H9 (cell line): ENCODE results near the gene SPAG6. TPM values are rescaled to one million over a fixed set of nuclear protein-coding genes. Genes with fewer than 3 reads are reported as not detected.

Source experiments
- DNase-seq: peaks from one replicate; pipeline ENCODE4 v3.0.0-alpha.2; 2017
- H2AFZ ChIP-seq: one replicate; pipeline ENCODE4 v1.6.1; 2013; ENCODE audit warnings: mild to moderate bottlenecking, low read length, control low read depth, moderate library complexity
- H2AK5ac ChIP-seq: 2 replicates; pipeline ENCODE4 v1.6.1; 2013; ENCODE audit warnings: low read length, control low read depth, mixed read lengths; ENCODE audit not compliant: insufficient read length
- H2BK120ac ChIP-seq: one replicate; pipeline ENCODE4 v1.6.1; 2013; ENCODE audit warnings: low read depth, mild to moderate bottlenecking, low read length, control low read depth, inconsistent platforms; ENCODE audit not compliant: poor library complexity, severe bottlenecking
- H2BK12ac ChIP-seq: 2 replicates; pipeline ENCODE4 v1.6.1; 2013; ENCODE audit warnings: low read length, control low read depth, mixed read lengths, low read depth; ENCODE audit not compliant: insufficient read length
- H2BK15ac ChIP-seq: 2 replicates; pipeline ENCODE4 v1.6.1; 2013; ENCODE audit warnings: low read depth, low read length, control low read depth
- H2BK20ac ChIP-seq: one replicate; pipeline ENCODE4 v1.6.1; 2013; ENCODE audit warnings: low read depth, mild to moderate bottlenecking, low read length, control low read depth, inconsistent platforms; ENCODE audit not compliant: poor library complexity, severe bottlenecking
- H2BK5ac ChIP-seq: 2 replicates; pipeline ENCODE4 v1.6.1; 2013; ENCODE audit warnings: low read length, control low read depth, mixed read lengths; ENCODE audit not compliant: insufficient read length
- H3K14ac ChIP-seq: 2 replicates; pipeline ENCODE4 v1.6.1; 2013; ENCODE audit warnings: low read length, control low read depth; ENCODE audit not compliant: insufficient read depth
- H3K18ac ChIP-seq: 2 replicates; pipeline ENCODE4 v1.6.1; 2013; ENCODE audit warnings: low read depth, mild to moderate bottlenecking, mixed read lengths, low read length, control low read depth; ENCODE audit not compliant: insufficient read length
- H3K23ac ChIP-seq: 2 replicates; pipeline ENCODE4 v1.6.1; 2013; ENCODE audit warnings: low read length, control low read depth, mixed read lengths, low read depth; ENCODE audit not compliant: insufficient read length
- H3K23me2 ChIP-seq: 2 replicates; pipeline ENCODE4 v1.6.1; 2013; ENCODE audit warnings: low read depth, mild to moderate bottlenecking, mixed read lengths, low read length, control low read depth; ENCODE audit not compliant: insufficient read length, poor library complexity, severe bottlenecking
- H3K27ac ChIP-seq: 2 replicates; pipeline ENCODE4 v1.5.1; 2013; ENCODE audit warnings: low read length, control low read depth, mixed read lengths, low read depth; ENCODE audit not compliant: insufficient read length
- H3K27me3 ChIP-seq: 2 replicates; pipeline ENCODE4 v1.6.1; 2013; ENCODE audit warnings: low read length, control low read depth, inconsistent platforms; ENCODE audit not compliant: insufficient read depth
- H3K4ac ChIP-seq: 2 replicates; pipeline ENCODE4 v1.6.1; 2013; ENCODE audit warnings: low read depth, mild to moderate bottlenecking, control low read depth, inconsistent platforms, low read length, moderate library complexity
- H3K4me1 ChIP-seq: 2 replicates; pipeline ENCODE4 v1.6.1; 2013; ENCODE audit warnings: low read length, control low read depth, inconsistent platforms; ENCODE audit not compliant: insufficient read depth
- H3K4me2 ChIP-seq: 2 replicates; pipeline ENCODE4 v1.6.1; 2013; ENCODE audit warnings: low read length, control low read depth, mixed read lengths; ENCODE audit not compliant: insufficient read length, insufficient read depth
- H3K56ac ChIP-seq: 2 replicates; pipeline ENCODE4 v1.6.1; 2013; ENCODE audit warnings: low read depth, mild to moderate bottlenecking, mixed read lengths, low read length, control low read depth; ENCODE audit not compliant: insufficient read length
- H3K79me1 ChIP-seq: 2 replicates; pipeline ENCODE4 v1.6.1; 2013; ENCODE audit warnings: low read depth, mild to moderate bottlenecking, moderate library complexity, low read length, control low read depth, inconsistent platforms; ENCODE audit not compliant: insufficient read depth, poor library complexity, severe bottlenecking
- H3K79me2 ChIP-seq: 2 replicates; pipeline ENCODE4 v1.6.1; 2013; ENCODE audit warnings: low read length, control low read depth, inconsistent platforms; ENCODE audit not compliant: insufficient read depth
- H3K9ac ChIP-seq: 2 replicates; pipeline ENCODE4 v1.6.1; 2013; ENCODE audit warnings: low read length, control low read depth, mixed read lengths; ENCODE audit not compliant: insufficient read length; ENCODE audit errors: extremely low read depth
- H3K9me3 ChIP-seq: one replicate; pipeline ENCODE4 v1.6.1; 2013; ENCODE audit warnings: low read depth, low read length, inconsistent platforms; ENCODE audit not compliant: control insufficient read depth
- H3T11ph ChIP-seq: one replicate; pipeline ENCODE4 v1.6.1; 2013; ENCODE audit warnings: mild to moderate bottlenecking, low read length, control low read depth, inconsistent platforms
- H4K20me1 ChIP-seq: one replicate; pipeline ENCODE4 v1.6.1; 2013; ENCODE audit not compliant: control insufficient read depth, insufficient read length, insufficient read depth
- H4K5ac ChIP-seq: 2 replicates; pipeline ENCODE4 v1.6.1; 2013; ENCODE audit warnings: low read depth, mild to moderate bottlenecking, mixed read lengths, low read length, control low read depth; ENCODE audit not compliant: insufficient read length
- H4K8ac ChIP-seq: replicated peaks from 2 replicates; pipeline ENCODE4 v1.6.1; 2013; ENCODE audit warnings: low read length, control low read depth, mixed read lengths, low read depth; ENCODE audit not compliant: insufficient read length
- H4K91ac ChIP-seq: 2 replicates; pipeline ENCODE4 v1.6.1; 2013; ENCODE audit warnings: low read depth, mild to moderate bottlenecking, moderate library complexity, mixed read lengths, low read length, control low read depth; ENCODE audit not compliant: insufficient read length
- H3K27ac Mint-ChIP-seq, 3 experiments: 2 replicates in 2 of 3; 3 replicates in 1 of 3; pipeline ENCODE4 v1.8.0; 2020 to 2021; ENCODE audit warnings: mixed read lengths in 3 of 3, mild to moderate bottlenecking in 1 of 3, moderate library complexity in 1 of 3
- H3K27me3 Mint-ChIP-seq: 2 replicates; pipeline ENCODE4 v1.8.0; 2021; ENCODE audit warnings: low read depth, mild to moderate bottlenecking, moderate library complexity, mixed read lengths
- H3K36me3 Mint-ChIP-seq, 3 experiments: 2 replicates in 2 of 3; 3 replicates in 1 of 3; pipeline ENCODE4 v1.8.0; 2020 to 2021; ENCODE audit warnings: low read depth in 3 of 3, mixed read lengths in 3 of 3; ENCODE audit not compliant: insufficient read depth in 1 of 3
- H3K4me1 Mint-ChIP-seq, 2 experiments: 2 replicates each; pipeline ENCODE4 v1.8.0; 2020; ENCODE audit warnings: mixed read lengths in 2 of 2
- H3K4me3 Mint-ChIP-seq, 2 experiments: 2 replicates in 1 of 2; 3 replicates in 1 of 2; pipeline ENCODE4 v1.8.0; 2020 to 2021; ENCODE audit warnings: mild to moderate bottlenecking in 2 of 2, mixed read lengths in 2 of 2, moderate library complexity in 1 of 2
- H3K9me3 Mint-ChIP-seq, 2 experiments: 2 replicates in 1 of 2; 3 replicates in 1 of 2; pipeline ENCODE4 v1.8.0; 2020; ENCODE audit warnings: mild to moderate bottlenecking in 2 of 2, mixed read lengths in 2 of 2, moderate library complexity in 1 of 2
- CTCF ChIP-seq: fragments of 200-600 bp; sonication (generic); conservative IDR thresholded peaks from 3 replicates; pipeline ENCODE4 v1.8.0; 2021; ENCODE audit warnings: antibody characterized with exemption, mild to moderate bottlenecking
- WGBS: extraction: QIAGEN DNeasy Blood & Tissue Kit; methylation state at CpG from one replicate; pipeline ENCODE4 v1.1.7; 2013; ENCODE audit warnings: missing lambda C conversion rate, low lambda C conversion rate, mixed read lengths; ENCODE audit not compliant: insufficient read length; ENCODE audit errors: extremely low coverage; 5-methylcytosine and 5-hydroxymethylcytosine counted together
- total RNA-seq: library from RNA; stranded (reverse); gene quantifications from 2 replicates; pipeline ENCODE4 v1.2.1, GENCODE V29; 2021

SPAG6 gene
- total RNA-seq, 1 experiment from 2014 or later = 0.24 TPM

GRCh38 chr10:22442468-22442867, 97.2 kb downstream of the SPAG6 start:
- Histone ChIP-seq H2AK5ac (no peak overlapping the region), H2BK12ac (no peak overlapping the region), H4K5ac (no peak overlapping the region), H3K4me1 (no peaks in the 10 kb centered on the region), H3K9me3 (no peaks in the 10 kb centered on the region), H3K9ac (no peak overlapping the region), H3K23me2 (peaks cover 5% of the 10 kb centered on the region), H3K27me3 (peaks cover 19% of the 10 kb centered on the region; the same call in 1 of the 2 replicates), H3K79me2 (no peaks in the 10 kb centered on the region), H3K56ac (no peak overlapping the region), H2BK20ac (no peak overlapping the region), H3K4ac (no peak overlapping the region), H2BK5ac (no peak overlapping the region), H3K4me2 (no peak overlapping the region), H3K79me1 (no peaks in the 10 kb centered on the region), H4K8ac (no peak overlapping the region), H3K27ac (no peak overlapping the region), H4K20me1 (no peaks in the 10 kb centered on the region), H3K18ac (no peak overlapping the region), H4K91ac (no peak overlapping the region), H2AFZ (no peak overlapping the region), H3K14ac (no peak overlapping the region), H2BK15ac (no peak overlapping the region), H3K23ac (no peak overlapping the region), H3T11ph (no peak overlapping the region), H2BK120ac (no peak overlapping the region)
- H3K36me3 Mint-ChIP-seq = no peaks in the 10 kb centered on the region
- peaks cover 88% of the 10 kb centered on the region for H3K27me3 Mint-ChIP-seq
- no peak overlapping the region for H3K4me3 Mint-ChIP-seq
- H3K4me1 Mint-ChIP-seq = peaks cover 8 to 10% of the 10 kb centered on the region in 2 experiments
- no peaks in the 10 kb centered on the region; a peak in 1 of 5 replicates for H3K9me3 Mint-ChIP-seq
- no peak for TF ChIP-seq CTCF
- no CpG with 5 or more reads among the region's 1 CpG for WGBS
- no peak for DNase-seq
- H3K27ac Mint-ChIP-seq = no peak overlapping the region
